HL-60 (cell line): Measurements from ENCODE around the gene TSPO.

Source experiments
- DNase-seq, 2 experiments: peaks; one replicate each; pipeline ENCODE4 v3.0.0-alpha.2; 2010 to 2020; ENCODE audit warnings: low read depth in 1 of 2, low spot score in 1 of 2
- H3K27ac ChIP-seq: fragments of 250-450 bp; sonication (Bioruptor Pico); replicated peaks from 2 replicates; pipeline ENCODE4 v1.5.1; 2020; ENCODE audit warnings: mild to moderate bottlenecking, moderate library complexity
- H3K27me3 ChIP-seq: fragments of 250-450 bp; sonication (Bioruptor Pico); 2 replicates; pipeline ENCODE4 v1.5.1; 2021; ENCODE audit warnings: mild to moderate bottlenecking, moderate library complexity; ENCODE audit not compliant: insufficient read depth, poor library complexity, severe bottlenecking
- H3K4me3 ChIP-seq: replicated peaks from 2 replicates; pipeline ENCODE4 v1.5.1; 2011; ENCODE audit warnings: mild to moderate bottlenecking, control low read depth, low read length; ENCODE audit not compliant: insufficient read depth
- GABPA ChIP-seq: IDR thresholded peaks from 2 replicates; pipeline ENCODE4 v1.6.1; 2012; ENCODE audit warnings: low read depth
- POLR2AphosphoS5 ChIP-seq: IDR thresholded peaks from 2 replicates; pipeline ENCODE4 v1.6.1; 2012; ENCODE audit warnings: low read depth
- SPI1 ChIP-seq: IDR thresholded peaks from 2 replicates; pipeline ENCODE4 v1.6.1; 2012; ENCODE audit warnings: low read depth, mild to moderate bottlenecking, borderline replicate concordance
- TF ChIP-seq, protein P1 (sequence below): IDR thresholded peaks from one replicate; pipeline ENCODE4 v1.5.1; 2011; ENCODE audit warnings: low read length, control low read depth, inconsistent platforms; ENCODE audit not compliant: insufficient read depth
- TF ChIP-seq, protein P2 (sequence below): IDR thresholded peaks from 2 replicates; pipeline ENCODE4 v1.6.1; 2012; ENCODE audit warnings: low read depth; ENCODE audit not compliant: insufficient replicate concordance

Gene TSPO

DNA sequence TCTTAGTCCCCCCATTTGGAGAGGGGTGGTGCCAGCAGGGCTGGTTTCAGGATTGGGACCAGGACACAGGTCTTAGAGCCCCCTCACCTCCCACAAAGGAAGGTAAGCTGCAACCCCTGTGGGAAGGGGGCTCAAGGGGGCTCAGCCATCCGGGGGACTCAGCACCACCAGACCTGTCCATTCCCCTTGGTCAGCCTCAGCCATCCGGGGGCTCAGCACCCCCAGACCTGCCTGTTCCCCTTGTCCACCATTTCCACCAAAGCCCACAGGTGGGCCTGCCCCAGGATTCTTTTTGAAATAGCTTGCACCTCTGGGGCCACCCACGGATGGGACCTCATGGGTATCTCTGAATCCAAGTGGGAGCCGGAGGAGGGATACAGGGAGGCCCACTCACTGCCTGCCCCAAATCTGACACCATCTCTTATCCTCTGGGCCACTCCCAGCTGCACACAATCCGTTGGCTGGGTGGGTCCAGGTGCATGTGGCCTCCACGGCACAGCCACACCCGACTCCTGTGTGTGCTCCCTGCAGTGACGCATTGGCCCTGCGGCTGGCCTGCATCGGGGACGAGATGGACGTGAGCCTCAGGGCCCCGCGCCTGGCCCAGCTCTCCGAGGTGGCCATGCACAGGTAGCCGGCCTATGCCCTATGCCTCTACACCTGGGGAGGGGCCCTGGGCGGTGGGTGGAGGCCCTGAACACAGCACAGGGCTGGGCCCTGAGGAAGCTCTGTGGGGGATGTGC lies 24.0 kb upstream of the TSPO start:
- TF ChIP-seq, protein P1, sequence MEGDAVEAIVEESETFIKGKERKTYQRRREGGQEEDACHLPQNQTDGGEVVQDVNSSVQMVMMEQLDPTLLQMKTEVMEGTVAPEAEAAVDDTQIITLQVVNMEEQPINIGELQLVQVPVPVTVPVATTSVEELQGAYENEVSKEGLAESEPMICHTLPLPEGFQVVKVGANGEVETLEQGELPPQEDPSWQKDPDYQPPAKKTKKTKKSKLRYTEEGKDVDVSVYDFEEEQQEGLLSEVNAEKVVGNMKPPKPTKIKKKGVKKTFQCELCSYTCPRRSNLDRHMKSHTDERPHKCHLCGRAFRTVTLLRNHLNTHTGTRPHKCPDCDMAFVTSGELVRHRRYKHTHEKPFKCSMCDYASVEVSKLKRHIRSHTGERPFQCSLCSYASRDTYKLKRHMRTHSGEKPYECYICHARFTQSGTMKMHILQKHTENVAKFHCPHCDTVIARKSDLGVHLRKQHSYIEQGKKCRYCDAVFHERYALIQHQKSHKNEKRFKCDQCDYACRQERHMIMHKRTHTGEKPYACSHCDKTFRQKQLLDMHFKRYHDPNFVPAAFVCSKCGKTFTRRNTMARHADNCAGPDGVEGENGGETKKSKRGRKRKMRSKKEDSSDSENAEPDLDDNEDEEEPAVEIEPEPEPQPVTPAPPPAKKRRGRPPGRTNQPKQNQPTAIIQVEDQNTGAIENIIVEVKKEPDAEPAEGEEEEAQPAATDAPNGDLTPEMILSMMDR = no peak
- TF ChIP-seq SPI1 (no peak), GABPA (no peak), POLR2AphosphoS5 (no peak)
- TF ChIP-seq, protein P2, sequence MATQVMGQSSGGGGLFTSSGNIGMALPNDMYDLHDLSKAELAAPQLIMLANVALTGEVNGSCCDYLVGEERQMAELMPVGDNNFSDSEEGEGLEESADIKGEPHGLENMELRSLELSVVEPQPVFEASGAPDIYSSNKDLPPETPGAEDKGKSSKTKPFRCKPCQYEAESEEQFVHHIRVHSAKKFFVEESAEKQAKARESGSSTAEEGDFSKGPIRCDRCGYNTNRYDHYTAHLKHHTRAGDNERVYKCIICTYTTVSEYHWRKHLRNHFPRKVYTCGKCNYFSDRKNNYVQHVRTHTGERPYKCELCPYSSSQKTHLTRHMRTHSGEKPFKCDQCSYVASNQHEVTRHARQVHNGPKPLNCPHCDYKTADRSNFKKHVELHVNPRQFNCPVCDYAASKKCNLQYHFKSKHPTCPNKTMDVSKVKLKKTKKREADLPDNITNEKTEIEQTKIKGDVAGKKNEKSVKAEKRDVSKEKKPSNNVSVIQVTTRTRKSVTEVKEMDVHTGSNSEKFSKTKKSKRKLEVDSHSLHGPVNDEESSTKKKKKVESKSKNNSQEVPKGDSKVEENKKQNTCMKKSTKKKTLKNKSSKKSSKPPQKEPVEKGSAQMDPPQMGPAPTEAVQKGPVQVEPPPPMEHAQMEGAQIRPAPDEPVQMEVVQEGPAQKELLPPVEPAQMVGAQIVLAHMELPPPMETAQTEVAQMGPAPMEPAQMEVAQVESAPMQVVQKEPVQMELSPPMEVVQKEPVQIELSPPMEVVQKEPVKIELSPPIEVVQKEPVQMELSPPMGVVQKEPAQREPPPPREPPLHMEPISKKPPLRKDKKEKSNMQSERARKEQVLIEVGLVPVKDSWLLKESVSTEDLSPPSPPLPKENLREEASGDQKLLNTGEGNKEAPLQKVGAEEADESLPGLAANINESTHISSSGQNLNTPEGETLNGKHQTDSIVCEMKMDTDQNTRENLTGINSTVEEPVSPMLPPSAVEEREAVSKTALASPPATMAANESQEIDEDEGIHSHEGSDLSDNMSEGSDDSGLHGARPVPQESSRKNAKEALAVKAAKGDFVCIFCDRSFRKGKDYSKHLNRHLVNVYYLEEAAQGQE = no peak
- H3K4me3 ChIP-seq = no peak overlapping the region
- peak overlapping the region; percentile 86 for H3K27ac ChIP-seq
- H3K27me3 ChIP-seq = no peaks in the 10 kb centered on the region
- no peak for DNase-seq

DNA sequence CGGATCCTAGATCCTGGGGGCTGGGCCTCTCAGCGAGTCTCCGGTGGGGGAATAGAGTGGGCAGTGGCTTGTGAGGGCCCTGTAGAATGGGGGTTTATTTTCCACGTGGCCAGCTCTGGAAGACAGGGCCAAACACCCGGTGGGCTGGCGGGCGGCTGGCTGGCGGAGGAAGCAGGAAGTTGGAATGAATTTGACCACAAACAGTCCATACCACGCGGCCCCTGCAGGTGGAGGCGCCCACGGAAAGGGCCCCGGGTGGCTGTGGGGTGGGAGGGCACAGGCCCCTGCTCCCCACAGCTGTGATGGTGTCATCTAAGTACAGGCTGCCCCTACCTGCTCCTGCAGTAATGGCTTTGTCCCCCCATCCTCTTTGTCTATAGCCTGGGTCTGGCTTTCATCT lies 23.2 kb upstream of the TSPO start:
- H3K4me3 ChIP-seq = no peak overlapping the region
- DNase-seq = peak in 1 of 2 experiments; percentile 79
- peak overlapping the region; percentile 86 for H3K27ac ChIP-seq
- TF ChIP-seq POLR2AphosphoS5 = peak; percentile 78
- no peak for TF ChIP-seq SPI1
- H3K27me3 ChIP-seq = no peaks in the 10 kb centered on the region

DNA sequence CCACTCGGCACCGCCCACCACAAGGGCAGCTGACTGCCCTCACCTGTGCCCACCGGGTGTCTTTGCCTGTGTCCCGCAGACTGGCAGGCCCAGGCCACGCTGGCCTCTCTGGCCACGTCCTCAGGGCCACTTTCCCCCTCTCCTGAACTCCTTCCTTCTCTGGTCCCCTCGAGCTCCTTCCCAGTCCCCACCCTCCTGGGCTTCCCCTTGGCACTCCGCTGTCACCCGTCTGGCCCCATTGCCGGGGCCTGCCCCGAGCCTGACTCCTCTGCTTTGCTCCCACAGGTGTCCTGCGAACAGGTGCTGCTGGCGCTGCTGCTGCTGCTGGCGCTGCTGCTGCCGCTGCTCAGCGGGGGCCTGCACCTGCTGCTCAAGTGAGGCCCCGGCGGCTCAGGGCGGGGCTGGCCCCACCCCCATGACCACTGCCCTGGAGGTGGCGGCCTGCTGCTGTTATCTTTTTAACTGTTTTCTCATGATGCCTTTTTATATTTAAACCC lies 22.4 kb upstream of the TSPO start:
- TF ChIP-seq, protein P2 = no peak
- TF ChIP-seq POLR2AphosphoS5 (peak; percentile 72), GABPA (no peak), SPI1 (no peak)
- TF ChIP-seq, protein P1 = no peak
- no peak for DNase-seq
- Histone ChIP-seq H3K4me3 (no peak overlapping the region), H3K27me3 (no peaks in the 10 kb centered on the region), H3K27ac (peak overlapping the region; percentile 86)

DNA sequence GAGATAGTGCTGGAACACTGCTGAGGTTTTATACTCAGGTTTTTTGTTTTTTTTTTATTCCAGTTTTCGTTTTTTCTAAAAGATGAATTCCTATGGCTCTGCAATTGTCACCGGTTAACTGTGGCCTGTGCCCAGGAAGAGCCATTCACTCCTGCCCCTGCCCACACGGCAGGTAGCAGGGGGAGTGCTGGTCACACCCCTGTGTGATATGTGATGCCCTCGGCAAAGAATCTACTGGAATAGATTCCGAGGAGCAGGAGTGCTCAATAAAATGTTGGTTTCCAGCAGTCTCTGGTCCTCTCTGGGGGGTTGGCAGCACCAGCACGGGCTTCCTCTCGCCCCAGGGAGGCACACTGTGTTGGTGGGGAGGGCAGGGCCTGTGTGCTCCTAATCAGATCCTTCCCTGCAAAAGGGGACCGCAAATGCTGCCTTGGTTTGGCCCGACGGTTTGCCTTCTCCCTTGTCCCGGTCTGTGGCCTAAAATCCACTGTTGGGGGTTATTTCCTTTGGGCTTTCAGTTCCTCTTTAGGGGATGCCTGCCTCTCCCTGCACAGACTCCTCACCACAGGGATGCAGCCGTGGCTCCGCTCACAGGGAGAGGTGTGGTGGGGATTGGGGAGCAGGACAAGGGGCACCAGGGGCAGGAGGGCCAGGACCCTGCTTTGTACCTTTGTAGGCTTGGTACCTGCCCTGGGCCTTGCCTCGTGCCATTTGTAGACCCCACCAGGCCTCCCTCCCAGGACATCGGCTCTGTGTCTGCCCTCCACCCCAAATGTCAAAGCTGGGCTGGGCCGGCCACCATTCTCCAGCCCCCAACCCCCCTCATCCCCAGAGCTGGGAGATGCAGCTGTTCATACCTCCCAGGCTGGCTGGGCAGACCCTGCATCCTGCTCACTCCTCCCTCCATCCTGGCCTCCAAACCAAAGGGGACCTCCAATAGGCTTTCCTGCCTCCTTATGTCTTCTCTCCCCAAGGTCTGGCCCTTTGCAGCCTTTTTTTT lies 21.6 kb upstream of the TSPO start:
- DNase-seq = peak; percentile 72 to 81
- Histone ChIP-seq H3K27ac (peak overlapping the region; percentile 86), H3K4me3 (no peak overlapping the region), H3K27me3 (no peaks in the 10 kb centered on the region)
- peak; percentile 87 for TF ChIP-seq SPI1
- TF ChIP-seq, protein P2 = no peak
